BLaER1 treated with 17β-estradiol and CSF1 and Interleukin-3, amounts not matched to agents 10 nM and 100 nM (cell line): ENCODE measurements around the gene USP31.

Experiments used
- H3K27ac ChIP-seq, 11 experiments: shearing (Covaris generic); formaldehyde crosslinking; 2 replicates each; pipeline ENCODE4 v1.8.1; 2022
- H3K27me3 ChIP-seq, 11 experiments: shearing (Covaris generic); formaldehyde crosslinking; 2 replicates each; pipeline ENCODE4 v1.8.1; 2022
- H3K36me3 ChIP-seq, 11 experiments: shearing (Covaris generic); formaldehyde crosslinking; 2 replicates each; pipeline ENCODE4 v1.8.1; 2022
- H3K4me1 ChIP-seq, 10 experiments: shearing (Covaris generic); formaldehyde crosslinking; 2 replicates each; pipeline ENCODE4 v1.8.1; 2022
- H3K4me2 ChIP-seq, 11 experiments: shearing (Covaris generic); formaldehyde crosslinking; 2 replicates each; pipeline ENCODE4 v1.8.1; 2022
- H3K4me3 ChIP-seq, 10 experiments: shearing (Covaris generic); formaldehyde crosslinking; 2 replicates each; pipeline ENCODE4 v1.8.1; 2022
- H3K9ac ChIP-seq, 11 experiments: shearing (Covaris generic); formaldehyde crosslinking; 2 replicates each; pipeline ENCODE4 v1.8.1; 2022
- H3K9me3 ChIP-seq, 11 experiments: shearing (Covaris generic); formaldehyde crosslinking; replicated peaks in 1 of 11; 2 replicates each; pipeline ENCODE4 v1.8.1; 2022
- H4K20me1 ChIP-seq, 11 experiments: shearing (Covaris generic); formaldehyde crosslinking; 2 replicates each; pipeline ENCODE4 v1.8.1; 2022
- Cebpa-rat ChIP-seq, 11 experiments: shearing (Covaris generic); IDR thresholded peaks; 2 replicates each; pipeline ENCODE4 v1.8.1; 2022

The USP31 gene

GRCh38 chr16:23061669-23062068 is 87.6 kb downstream of the USP31 start:
- H4K20me1 ChIP-seq, result 0 out of 22 replicates have a peak, but pooled peaks cover 0 to 8% (median 0%) of the 10 kb centered on the region in 11 experiments
- H3K4me3 ChIP-seq, result no peak overlapping the region
- no peaks in the 10 kb centered on the region for H3K9me3 ChIP-seq
- TF ChIP-seq Cebpa-rat (IDR thresholded peaks at IDR 0.05), result no peak
- no peak overlapping the region for H3K9ac ChIP-seq
- H3K4me1 ChIP-seq, result peaks cover 0 to 13% (median 0%) of the 10 kb centered on the region in 10 experiments; a peak in 3 of 20 replicates
- H3K36me3 ChIP-seq, result peaks cover 0 to 8% (median 4%) of the 10 kb centered on the region in 11 experiments; a peak in 6 of 22 replicates
- no peaks in the 10 kb centered on the region for H3K27me3 ChIP-seq
- H3K27ac ChIP-seq, result no peak overlapping the region
- no peak overlapping the region for H3K4me2 ChIP-seq

- no peak for TF ChIP-seq Cebpa-rat (IDR thresholded peaks at IDR 0.05)
- H3K36me3 ChIP-seq, result 0 out of 22 replicates have a peak, but pooled peaks cover 0 to 8% (median 0%) of the 10 kb centered on the region in 11 experiments
- no peak overlapping the region for H3K4me2 ChIP-seq
- no peak overlapping the region for H3K9ac ChIP-seq
- 0 out of 22 replicates have a peak, but pooled peaks cover 0 to 8% (median 0%) of the 10 kb centered on the region in 11 experiments for H4K20me1 ChIP-seq
- H3K27ac ChIP-seq, result no peak overlapping the region
- H3K9me3 ChIP-seq, result no peaks in the 10 kb centered on the region
- no peaks in the 10 kb centered on the region for H3K27me3 ChIP-seq
- H3K4me3 ChIP-seq, result no peak overlapping the region
- H3K4me1 ChIP-seq, result peaks cover 0 to 13% (median 0%) of the 10 kb centered on the region in 10 experiments; a peak in 3 of 20 replicates
These were observed 88.6 kb downstream of the USP31 start for GRCh38 chr16:23060458-23061320.

GRCh38 chr16:23059433-23059832 is 89.8 kb downstream of the USP31 start:
- Histone ChIP-seq H3K4me3 (no peak overlapping the region), H3K4me2 (no peak overlapping the region), H3K27me3 (no peaks in the 10 kb centered on the region), H3K4me1 (peaks cover 0 to 13% (median 1%) of the 10 kb centered on the region in 10 experiments; a peak in 5 of 20 replicates), H4K20me1 (0 out of 22 replicates have a peak, but pooled peaks cover 0 to 8% (median 0%) of the 10 kb centered on the region in 11 experiments), H3K27ac (no peak overlapping the region), H3K9ac (no peak overlapping the region), H3K9me3 (no peaks in the 10 kb centered on the region), H3K36me3 (0 out of 22 replicates have a peak, but pooled peaks cover 0 to 1% (median 0%) of the 10 kb centered on the region in 11 experiments)
- TF ChIP-seq Cebpa-rat (IDR thresholded peaks at IDR 0.05), result 0 out of 22 replicates have a peak, but pooled peaks of 1 of the 11 experiments have one; percentile 7

- 0 out of 22 replicates have a peak, but pooled peaks cover 0 to 8% (median 0%) of the 10 kb centered on the region in 11 experiments for H4K20me1 ChIP-seq
- no peak overlapping the region for H3K4me2 ChIP-seq
- no peaks in the 10 kb centered on the region for H3K27me3 ChIP-seq
- no peak overlapping the region for H3K4me3 ChIP-seq
- TF ChIP-seq Cebpa-rat (IDR thresholded peaks at IDR 0.05), result no peak
- H3K9ac ChIP-seq, result no peak overlapping the region
- H3K9me3 ChIP-seq, result no peaks in the 10 kb centered on the region
- peaks cover 0 to 13% (median 5%) of the 10 kb centered on the region in 10 experiments; a peak in 6 of 20 replicates for H3K4me1 ChIP-seq
- no peak overlapping the region for H3K27ac ChIP-seq
- H3K36me3 ChIP-seq, result no peaks in the 10 kb centered on the region
These were observed 90.7 kb downstream of the USP31 start for GRCh38 chr16:23058576-23058975.

- no peaks in the 10 kb centered on the region for H3K36me3 ChIP-seq
These were observed 92.1 kb downstream of the USP31 start for GRCh38 chr16:23057013-23057596.

GRCh38 chr16:23055481-23055880 is 93.8 kb downstream of the USP31 start:
- Histone ChIP-seq H3K4me2 (no peak overlapping the region), H3K4me3 (no peak overlapping the region), H3K27me3 (no peaks in the 10 kb centered on the region; a peak in 2 of 22 replicates), H3K4me1 (peaks cover 0 to 8% (median 5%) of the 10 kb centered on the region in 10 experiments; a peak in 5 of 20 replicates), H4K20me1 (0 out of 22 replicates have a peak, but pooled peaks cover 0 to 7% (median 0%) of the 10 kb centered on the region in 11 experiments), H3K9ac (no peak overlapping the region), H3K27ac (no peak overlapping the region), H3K36me3 (no peaks in the 10 kb centered on the region), H3K9me3 (no peaks in the 10 kb centered on the region)
- TF ChIP-seq Cebpa-rat (IDR thresholded peaks at IDR 0.05), result no peak

More at GRCh38 chr16:23057013-23057596, 92.1 kb downstream of the USP31 start:
- Histone ChIP-seq H3K27me3 (no peaks in the 10 kb centered on the region), H3K9ac (no peak overlapping the region), H3K4me2 (no peak overlapping the region), H3K4me3 (no peak overlapping the region), H4K20me1 (0 out of 22 replicates have a peak, but pooled peaks cover 0 to 8% (median 0%) of the 10 kb centered on the region in 11 experiments), H3K27ac (no peak overlapping the region), H3K9me3 (no peaks in the 10 kb centered on the region), H3K4me1 (peaks cover 0 to 8% (median 5%) of the 10 kb centered on the region in 10 experiments; a peak in 5 of 20 replicates)
- TF ChIP-seq Cebpa-rat (IDR thresholded peaks at IDR 0.05), result no peak

- H3K9ac ChIP-seq, result no peak overlapping the region
- no peak overlapping the region for H3K4me3 ChIP-seq
- H3K36me3 ChIP-seq, result no peaks in the 10 kb centered on the region
- H3K4me2 ChIP-seq, result peak overlapping the region in 3 of 11 experiments; percentile 0 to 19 (median 16); a peak in 2 of 22 replicates
- H3K27me3 ChIP-seq, result no peaks in the 10 kb centered on the region; a peak in 2 of 22 replicates
- TF ChIP-seq Cebpa-rat (IDR thresholded peaks at IDR 0.05), result no peak
- H3K4me1 ChIP-seq, result peaks cover 0 to 8% (median 5%) of the 10 kb centered on the region in 10 experiments; a peak in 5 of 20 replicates
- no peak overlapping the region for H3K27ac ChIP-seq
- H4K20me1 ChIP-seq, result no peaks in the 10 kb centered on the region
- H3K9me3 ChIP-seq, result 0 out of 22 replicates have a peak, but pooled peaks cover 0 to 3% (median 0%) of the 10 kb centered on the region in 11 experiments
These were observed 96.2 kb downstream of the USP31 start for GRCh38 chr16:23052908-23053580.

GRCh38 chr16:23052221-23052620 is 97.0 kb downstream of the USP31 start:
- Histone ChIP-seq H3K9me3 (0 out of 22 replicates have a peak, but pooled peaks cover 0 to 3% (median 0%) of the 10 kb centered on the region in 11 experiments), H3K4me2 (no peak overlapping the region), H3K36me3 (no peaks in the 10 kb centered on the region), H3K9ac (no peak overlapping the region), H3K27ac (no peak overlapping the region), H3K4me1 (peaks cover 0 to 8% (median 5%) of the 10 kb centered on the region in 10 experiments; a peak in 5 of 20 replicates), H3K27me3 (no peaks in the 10 kb centered on the region; a peak in 2 of 22 replicates), H4K20me1 (no peaks in the 10 kb centered on the region), H3K4me3 (no peak overlapping the region)
- no peak for TF ChIP-seq Cebpa-rat (IDR thresholded peaks at IDR 0.05)
